IMR-90 (cell line): ENCODE measurements around the gene DNTT.

ENCODE experiments used
- CEBPB ChIP-seq: IDR thresholded peaks from 2 replicates; pipeline ENCODE4 v1.6.1; 2012; ENCODE audit warnings: low read depth, low read length, improper control_type of control experiment
- CTCF ChIP-seq: conservative IDR thresholded peaks from 2 replicates; pipeline ENCODE4 v1.5.1; 2012; ENCODE audit warnings: mild to moderate bottlenecking, low read depth, low read length, improper control_type of control experiment
- FOS ChIP-seq: fragments of 150-350 bp; IDR thresholded peaks from 2 replicates; pipeline ENCODE4 v1.6.1; 2016; ENCODE audit warnings: low read depth, low read length
- MAFK ChIP-seq: IDR thresholded peaks from 2 replicates; pipeline ENCODE4 v1.6.1; 2012; ENCODE audit warnings: low read depth, low read length, improper control_type of control experiment
- MAZ ChIP-seq: IDR thresholded peaks from 2 replicates; pipeline ENCODE4 v1.6.1; 2012; ENCODE audit warnings: low read depth, mild to moderate bottlenecking, low read length, improper control_type of control experiment, moderate library complexity, borderline replicate concordance
- POLR2A ChIP-seq: IDR thresholded peaks from 2 replicates; pipeline ENCODE4 v1.6.1; 2012; ENCODE audit warnings: mild to moderate bottlenecking, low read depth, low read length
- SMC3 ChIP-seq: fragments of 150-350 bp; IDR thresholded peaks from 2 replicates; pipeline ENCODE4 v1.6.1; 2016; ENCODE audit warnings: low read depth, mild to moderate bottlenecking, antibody characterized with exemption, low read length, moderate library complexity
- USF2 ChIP-seq: fragments of 150-350 bp; IDR thresholded peaks from 2 replicates; pipeline ENCODE4 v1.6.1; 2017; ENCODE audit warnings: mild to moderate bottlenecking, antibody characterized with exemption, low read length, low read depth

- TF ChIP-seq POLR2A (no peak), CTCF (no peak), SMC3 (no peak), USF2 (no peak), MAFK (no peak), CEBPB (no peak), MAZ (no peak), FOS (no peak)
Measured at GRCh38 chr10:96374639-96374984, 70.4 kb downstream of the DNTT start.
